Liver (tissue), 9 donors: ENCODE measurements around the gene DCP2. TPM values are rescaled to one million over a fixed set of nuclear protein-coding genes. Genes with fewer than 3 reads are reported as not detected.

Experiments
- DNase-seq: peaks from one replicate; pipeline ENCODE4 v3.0.0-alpha.2; 2017; ENCODE audit warnings: low spot score
- H3K27ac ChIP-seq, 2 donors: one replicate each; pipeline ENCODE4 v1.7.0; 2013; ENCODE audit warnings: inconsistent platforms in 2 of 2, low read length in 2 of 2, control low read depth in 1 of 2, low read depth in 1 of 2, mild to moderate bottlenecking in 1 of 2
- H3K27me3 ChIP-seq, 4 donors: one replicate each; pipeline versions ENCODE4 v1.6.1 to v1.7.0; 2013; ENCODE audit warnings: low read length in 3 of 4, inconsistent platforms in 1 of 4, mild to moderate bottlenecking in 1 of 4, moderate library complexity in 1 of 4; ENCODE audit not compliant: control insufficient read depth in 4 of 4, insufficient read depth in 4 of 4
- H3K36me3 ChIP-seq, 4 donors: one replicate each; pipeline versions ENCODE4 v1.6.1 to v1.7.0; 2013; ENCODE audit warnings: low read length in 3 of 4, mild to moderate bottlenecking in 3 of 4, low read depth in 1 of 4, moderate library complexity in 1 of 4; ENCODE audit not compliant: control insufficient read depth in 4 of 4, insufficient read depth in 3 of 4
- H3K4me1 ChIP-seq, 4 donors: one replicate each; pipeline versions ENCODE4 v1.6.1 to v1.7.0; 2013; ENCODE audit warnings: low read length in 3 of 4, mild to moderate bottlenecking in 3 of 4, moderate library complexity in 1 of 4; ENCODE audit not compliant: control insufficient read depth in 4 of 4, insufficient read depth in 4 of 4
- H3K4me3 ChIP-seq, 3 donors: one replicate each; pipeline versions ENCODE4 v1.6.1 to v1.7.0; 2013; ENCODE audit warnings: low read length in 3 of 3, control low read depth in 1 of 3, low read depth in 1 of 3, mild to moderate bottlenecking in 1 of 3
- H3K9ac ChIP-seq, 2 donors: one replicate each; pipeline ENCODE4 v1.7.0; 2013; ENCODE audit warnings: low read length in 2 of 2, mild to moderate bottlenecking in 2 of 2, moderate library complexity in 2 of 2, control low read depth in 1 of 2, low read depth in 1 of 2
- H3K9me3 ChIP-seq, 4 donors: one replicate each; pipeline versions ENCODE4 v1.6.1 to v1.7.0; 2013; ENCODE audit warnings: low read length in 3 of 4; ENCODE audit not compliant: control insufficient read depth in 4 of 4
- ATF3 ChIP-seq: IDR thresholded peaks from 2 replicates; pipeline ENCODE4 v1.6.1; 2016; ENCODE audit warnings: antibody characterized with exemption
- CTCF ChIP-seq: fragments of 150-350 bp; IDR thresholded peaks from 2 replicates; pipeline ENCODE4 v1.5.1; 2017; ENCODE audit warnings: improper control_type of control experiment, low read depth, low read length; ENCODE audit not compliant: missing input control
- EGR1 ChIP-seq, 2 donors: IDR thresholded peaks; 2 replicates each; pipeline ENCODE4 v1.6.1; 2016 to 2018; ENCODE audit warnings: antibody characterized with exemption in 2 of 2, low read depth in 2 of 2
- FOXA1 ChIP-seq: IDR thresholded peaks from 2 replicates; pipeline ENCODE4 v1.6.1; 2016; ENCODE audit warnings: antibody characterized with exemption
- FOXA2 ChIP-seq: IDR thresholded peaks from 2 replicates; pipeline ENCODE4 v1.6.1; 2016; ENCODE audit warnings: antibody characterized with exemption
- GABPA ChIP-seq, 2 donors: IDR thresholded peaks in 1 of 2; conservative IDR thresholded peaks in 1 of 2; 2 replicates each; pipeline ENCODE4 v1.6.1; 2016; ENCODE audit warnings: antibody characterized with exemption in 2 of 2, mild to moderate bottlenecking in 1 of 2, moderate library complexity in 1 of 2
- HNF4A ChIP-seq, 2 donors: conservative IDR thresholded peaks; 2 replicates each; pipeline ENCODE4 v1.6.1; 2016; ENCODE audit warnings: antibody characterized with exemption in 2 of 2, mild to moderate bottlenecking in 2 of 2
- HNF4G ChIP-seq: IDR thresholded peaks from 2 replicates; pipeline ENCODE4 v1.6.1; 2016; ENCODE audit warnings: antibody characterized with exemption
- JUND ChIP-seq, 2 donors: IDR thresholded peaks; 2 replicates each; pipeline ENCODE4 v1.6.1; 2016; ENCODE audit warnings: antibody characterized with exemption in 2 of 2
- MAX ChIP-seq: IDR thresholded peaks from 2 replicates; pipeline ENCODE4 v1.6.1; 2016; ENCODE audit warnings: antibody characterized with exemption
- NR2F2 ChIP-seq: IDR thresholded peaks from 2 replicates; pipeline ENCODE4 v1.6.1; 2016; ENCODE audit warnings: antibody characterized with exemption
- RAD21 ChIP-seq, 2 donors: IDR thresholded peaks; 2 replicates each; pipeline ENCODE4 v1.6.1; 2016; ENCODE audit warnings: antibody characterized with exemption in 2 of 2, mild to moderate bottlenecking in 2 of 2
- REST ChIP-seq: IDR thresholded peaks from 2 replicates; pipeline ENCODE4 v1.6.1; 2016; ENCODE audit warnings: antibody characterized with exemption, mild to moderate bottlenecking
- RXRA ChIP-seq, 2 donors: IDR thresholded peaks; 2 replicates each; pipeline ENCODE4 v1.6.1; 2017 to 2018; ENCODE audit warnings: antibody characterized with exemption in 2 of 2, mild to moderate bottlenecking in 1 of 2
- SP1 ChIP-seq: IDR thresholded peaks from 2 replicates; pipeline ENCODE4 v1.6.1; 2018; ENCODE audit warnings: antibody characterized with exemption, mild to moderate bottlenecking
- TAF1 ChIP-seq: conservative IDR thresholded peaks from 2 replicates; pipeline ENCODE4 v1.6.1; 2016; ENCODE audit warnings: antibody characterized with exemption, mild to moderate bottlenecking
- YY1 ChIP-seq: IDR thresholded peaks from 2 replicates; pipeline ENCODE4 v1.6.1; 2016; ENCODE audit warnings: antibody characterized with exemption, mild to moderate bottlenecking
- ZBTB33 ChIP-seq: IDR thresholded peaks from 2 replicates; pipeline ENCODE4 v1.6.1; 2016; ENCODE audit warnings: antibody characterized with exemption
- WGBS: extraction: QIAGEN DNeasy Blood & Tissue Kit; methylation state at CpG from one replicate; pipeline ENCODE4 v1.1.7; 2013; 5-methylcytosine and 5-hydroxymethylcytosine counted together
- polyA plus RNA-seq, 2 donors: library from polyadenylated mRNA; stranded (reverse) in 1 of 2; unstranded in 1 of 2; fragments of 200-250 nt in 1 of 2; fragments of >200 nt in 1 of 2; fragmentation: Nextera tagmentation in 1 of 2; extraction: Ambion mirVana in 1 of 2; gene quantifications; one replicate each; pipeline versions ENCODE4 v1.2.1 to v1.2.3, GENCODE V29; 2013 to 2015
- total RNA-seq, 2 donors: library from RNA; depleted of rRNA; stranded (reverse); fragments of >200 nt; gene quantifications; one replicate each; pipeline ENCODE4 v1.2.3, GENCODE V29; 2014
- donor health status: healthy.
- donor health status: healthy.
- donor health status: healthy.
- donor health status: healthy.
- donor health status: healthy.

DCP2 gene
- total and polyA plus RNA-seq, 4 donors, result 2.9 to 44.2 (median 12.4) TPM

GRCh38 chr5:113044776-113045465, 68.3 kb downstream of the DCP2 start (continued):
- TF ChIP-seq ATF3 (no peak), EGR1 (IDR thresholded peaks at IDR 0.05; ENCODE audit: low read depth in 2 of 2) (no peak)

GRCh38 chr5:113047234-113047633, 70.6 kb downstream of the DCP2 start:
- TF ChIP-seq SP1 (no peak), FOXA2 (no peak), NR2F2 (no peak), RAD21 (IDR thresholded peaks at IDR 0.05) (no peak), HNF4A (conservative IDR thresholded peaks at IDR 0.05) (no peak), RXRA (IDR thresholded peaks at IDR 0.05) (no peak), ZBTB33 (no peak), MAX (no peak), JUND (IDR thresholded peaks at IDR 0.05) (no peak), EGR1 (IDR thresholded peaks at IDR 0.05; ENCODE audit: low read depth in 2 of 2) (no peak), CTCF (no peak), HNF4G (no peak), YY1 (no peak), REST (no peak), FOXA1 (no peak), ATF3 (no peak), TAF1 (no peak), GABPA (IDR thresholded peaks at IDR 0.05 in 1 of 2, conservative IDR thresholded peaks at IDR 0.05 in 1 of 2) (no peak)
- no peak overlapping the region for H3K9ac ChIP-seq
- no peak overlapping the region for H3K4me3 ChIP-seq
- H3K9me3 ChIP-seq, result no peaks in the 10 kb centered on the region
- WGBS, result 87% methylated on average over 2 of the region's 2 CpGs
- H3K27me3 ChIP-seq, result no peaks in the 10 kb centered on the region
- no peak overlapping the region for H3K27ac ChIP-seq
- H3K4me1 ChIP-seq, result no peaks in the 10 kb centered on the region
- DNase-seq, result no peak
- peaks cover 3 to 51% (median 33%) of the 10 kb centered on the region in 4 donors for H3K36me3 ChIP-seq
